GM21423 (cell line): ENCODE results near the gene SPZ1.
"Not testable (repeated sequence)": the region's sequence is repeated elsewhere in the genome, so short reads cannot be mapped to it uniquely, and the experiment has no call there.

Experiments
- ATAC-seq: cut with Tn5 transposase; IDR thresholded peaks from one replicate; pipeline ENCODE4 v1.9.1; 2021; ENCODE audit warnings: mild to moderate bottlenecking, moderate library complexity; ENCODE audit not compliant: unreplicated experiment

Gene SPZ1, protein sequence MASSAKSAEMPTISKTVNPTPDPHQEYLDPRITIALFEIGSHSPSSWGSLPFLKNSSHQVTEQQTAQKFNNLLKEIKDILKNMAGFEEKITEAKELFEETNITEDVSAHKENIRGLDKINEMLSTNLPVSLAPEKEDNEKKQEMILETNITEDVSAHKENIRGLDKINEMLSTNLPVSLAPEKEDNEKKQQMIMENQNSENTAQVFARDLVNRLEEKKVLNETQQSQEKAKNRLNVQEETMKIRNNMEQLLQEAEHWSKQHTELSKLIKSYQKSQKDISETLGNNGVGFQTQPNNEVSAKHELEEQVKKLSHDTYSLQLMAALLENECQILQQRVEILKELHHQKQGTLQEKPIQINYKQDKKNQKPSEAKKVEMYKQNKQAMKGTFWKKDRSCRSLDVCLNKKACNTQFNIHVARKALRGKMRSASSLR

DNA sequence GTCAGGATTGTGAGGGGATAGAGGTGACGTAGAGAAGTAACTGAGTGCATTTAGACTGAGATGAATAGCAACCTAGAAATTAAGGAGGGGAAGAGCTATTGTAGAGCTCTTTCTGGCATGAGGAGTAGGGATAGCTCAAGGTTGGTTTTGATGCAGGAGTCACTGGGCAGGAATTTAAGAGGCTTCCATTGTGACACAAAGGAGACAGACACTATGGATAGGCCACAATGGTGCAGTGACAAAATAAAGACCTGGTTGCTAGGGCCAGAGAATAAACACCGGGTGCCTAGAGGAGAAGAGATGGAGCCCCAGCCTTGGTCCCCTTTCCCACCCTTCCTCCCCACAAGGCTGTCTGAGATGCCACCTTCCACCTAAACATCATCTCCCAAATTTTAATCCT, at the start of gene SPZ1:
Gene SPZ1 (plus strand): TSS at position 301 of the 400 bp plus-strand sequence. CDS start 214 bp downstream, outside the sequence.
- ATAC-seq = no peak

DNA sequence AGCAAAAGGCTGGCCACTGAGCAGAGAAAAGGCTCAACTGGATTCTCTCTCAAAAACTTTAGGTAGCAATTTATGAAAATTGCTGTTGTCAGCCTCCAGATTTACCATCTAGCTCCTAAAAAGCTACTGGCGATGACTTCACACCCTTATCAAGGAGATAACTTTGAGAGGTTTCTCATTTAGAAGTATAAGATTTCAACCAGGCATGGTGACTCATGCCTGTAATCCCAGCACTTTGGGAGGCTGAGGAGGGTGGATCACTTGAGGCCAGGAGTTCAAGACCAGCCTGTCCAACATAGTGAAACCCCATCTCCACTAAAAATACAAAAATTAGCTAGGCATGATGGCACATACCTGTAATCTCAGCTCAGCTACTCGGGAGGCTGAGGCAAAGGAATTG, 49.3 kb upstream of the SPZ1 start:
- not testable (repeated sequence) for ATAC-seq

DNA sequence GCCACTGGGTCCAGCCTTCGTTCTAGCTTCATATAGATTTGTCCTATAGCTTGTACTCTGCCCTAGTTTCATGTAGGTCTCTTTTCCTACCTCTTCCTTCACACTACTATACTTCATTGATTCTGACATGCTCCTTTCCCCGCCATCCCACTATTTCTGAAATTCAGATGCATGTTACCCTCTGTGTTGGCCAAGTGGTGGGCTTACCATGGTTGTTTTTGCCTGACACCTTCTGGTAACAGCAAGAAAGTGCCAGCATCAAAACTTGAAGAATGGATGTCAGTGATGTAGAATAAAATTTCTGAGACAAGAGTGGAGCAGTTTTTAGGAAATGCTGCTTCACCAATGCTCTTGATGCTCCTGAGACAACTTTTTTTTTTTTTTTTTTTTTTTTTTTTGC, 44.5 kb upstream of the SPZ1 start:
- no peak for ATAC-seq

DNA sequence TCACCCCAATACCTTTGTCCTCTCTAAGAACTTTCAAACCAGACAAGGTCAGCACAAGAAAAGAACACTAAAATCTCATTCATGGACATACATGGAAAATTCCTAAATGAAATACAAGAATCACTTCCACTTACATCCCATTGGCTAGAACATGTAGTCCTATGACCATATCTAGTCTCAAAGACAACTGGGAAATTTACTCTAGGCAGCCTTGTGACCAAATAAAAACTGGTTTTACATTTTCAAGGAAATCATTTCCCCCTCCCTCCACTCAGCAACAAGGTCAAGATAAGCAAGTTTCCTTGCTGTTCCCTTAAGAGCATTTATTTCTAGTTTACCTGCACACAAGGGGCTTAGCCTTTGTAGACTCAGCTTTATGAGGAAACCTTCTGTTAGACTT, 43.6 kb upstream of the SPZ1 start:
- ATAC-seq = no peak

DNA sequence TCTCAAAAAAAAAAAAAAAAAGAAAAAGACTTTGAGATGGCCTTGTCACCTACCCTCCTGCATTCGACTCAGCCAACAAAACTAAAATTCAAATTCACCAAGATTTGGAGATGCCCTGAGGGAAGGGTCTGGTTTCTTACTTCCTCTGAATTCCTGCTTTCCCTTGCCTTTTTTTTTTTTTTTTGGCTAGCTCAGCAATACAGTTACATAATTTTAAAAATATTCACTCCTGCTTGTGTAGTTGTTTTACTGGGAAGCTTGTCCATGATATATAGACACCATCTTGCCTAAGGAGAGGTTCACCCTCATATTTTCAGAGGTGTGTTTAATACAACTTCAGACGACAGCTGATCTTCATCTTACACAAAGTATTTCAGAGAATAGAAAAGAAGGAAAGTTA, 42.6 kb upstream of the SPZ1 start:
- no peak for ATAC-seq

DNA sequence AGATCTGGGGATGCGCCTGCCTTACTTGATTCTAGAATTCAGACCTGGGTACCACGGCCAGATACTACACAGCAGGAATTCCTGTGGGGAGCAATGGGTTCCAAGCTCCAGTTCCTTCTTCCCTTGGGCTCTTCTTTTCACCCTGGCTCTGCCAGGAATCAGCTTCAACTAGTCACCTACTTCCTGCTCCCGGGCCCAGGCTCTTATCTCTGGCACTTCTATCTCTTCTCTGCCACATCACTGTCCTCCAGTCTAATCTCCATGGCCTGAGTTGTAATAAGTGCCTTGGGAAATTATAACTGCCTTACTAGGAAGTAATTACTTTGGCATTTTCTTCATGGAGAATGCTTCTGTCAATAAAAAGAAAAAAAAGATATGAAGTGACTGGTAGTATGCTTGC, 37.7 kb upstream of the SPZ1 start:
- ATAC-seq = no peak

DNA sequence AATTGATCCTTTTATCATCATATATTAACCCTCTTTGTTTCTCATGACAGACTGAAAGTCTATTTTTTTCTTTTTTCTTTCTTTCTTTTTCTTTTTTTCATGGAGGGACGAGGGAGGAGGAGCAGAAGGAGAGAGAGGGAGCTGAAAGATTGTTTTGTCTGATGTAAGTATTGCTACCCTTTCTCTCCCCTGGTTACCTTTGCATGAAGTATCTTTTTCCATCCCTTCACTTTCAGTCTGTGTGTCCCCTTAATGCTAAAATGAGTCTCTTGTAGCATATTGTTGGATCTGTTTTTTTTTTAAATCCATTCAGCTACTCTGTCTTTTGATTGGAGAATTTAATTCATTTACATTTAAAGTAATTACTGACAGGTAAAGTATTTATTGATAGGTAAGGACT, 36.4 kb upstream of the SPZ1 start:
- ATAC-seq = no peak

DNA sequence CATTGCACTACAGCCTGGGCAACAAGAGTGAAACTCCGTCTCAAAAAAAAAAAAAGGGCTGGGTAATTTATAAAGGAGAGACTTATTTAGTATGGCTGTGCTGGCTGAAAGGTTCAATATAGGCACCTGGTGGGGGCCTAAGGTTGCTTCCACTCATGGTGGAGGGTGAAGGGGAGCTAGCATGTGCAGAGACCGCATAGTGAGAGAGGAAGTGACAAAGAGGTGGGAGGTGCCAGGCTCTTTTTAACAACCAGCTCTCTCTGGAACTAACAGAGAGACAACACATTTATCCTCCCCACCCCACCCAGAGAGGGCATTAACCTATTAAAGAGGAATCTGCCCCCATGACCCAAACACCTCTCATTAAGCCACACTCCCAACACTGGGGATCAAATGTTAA, 35.1 kb upstream of the SPZ1 start:
- no peak for ATAC-seq

DNA sequence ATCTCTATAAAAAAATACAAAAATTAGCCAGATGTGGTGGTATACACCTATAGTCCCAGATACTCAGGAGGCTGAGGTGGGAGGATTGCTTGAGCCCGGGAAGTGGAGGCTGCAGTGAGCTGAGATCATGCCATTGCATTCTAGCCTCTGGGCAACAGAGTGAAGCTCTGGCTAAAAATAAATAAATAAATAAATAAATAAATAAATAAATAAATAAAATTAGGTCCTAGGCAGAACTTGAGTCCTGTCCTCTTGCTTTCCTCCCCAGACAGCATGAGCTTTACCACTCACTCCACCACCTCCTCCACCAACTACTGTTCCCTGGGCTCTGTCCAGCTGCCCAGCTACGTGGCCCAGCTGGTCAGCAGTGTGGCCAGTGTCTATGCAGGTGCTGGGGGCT, 31.6 kb upstream of the SPZ1 start:
- no peak for ATAC-seq

DNA sequence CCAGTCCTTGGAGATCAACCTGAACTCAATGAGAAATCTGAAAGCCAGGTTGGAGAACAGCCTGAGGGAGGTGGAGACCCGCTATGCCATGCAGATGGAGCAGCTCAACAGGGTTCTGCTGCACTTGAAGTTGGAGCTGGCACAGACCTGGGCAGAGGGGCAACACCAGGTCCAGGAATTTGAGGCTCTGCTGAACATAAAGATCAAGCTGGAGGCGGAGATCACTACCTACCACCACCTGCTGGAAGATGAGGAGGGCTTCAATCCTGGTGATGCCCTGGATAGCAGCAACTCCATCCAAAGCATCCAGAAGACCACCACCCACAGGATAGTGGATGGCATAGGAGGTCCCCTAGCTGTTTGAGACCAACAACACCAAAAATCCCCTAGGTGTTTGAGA, 30.5 kb upstream of the SPZ1 start:
- ATAC-seq = no peak

DNA sequence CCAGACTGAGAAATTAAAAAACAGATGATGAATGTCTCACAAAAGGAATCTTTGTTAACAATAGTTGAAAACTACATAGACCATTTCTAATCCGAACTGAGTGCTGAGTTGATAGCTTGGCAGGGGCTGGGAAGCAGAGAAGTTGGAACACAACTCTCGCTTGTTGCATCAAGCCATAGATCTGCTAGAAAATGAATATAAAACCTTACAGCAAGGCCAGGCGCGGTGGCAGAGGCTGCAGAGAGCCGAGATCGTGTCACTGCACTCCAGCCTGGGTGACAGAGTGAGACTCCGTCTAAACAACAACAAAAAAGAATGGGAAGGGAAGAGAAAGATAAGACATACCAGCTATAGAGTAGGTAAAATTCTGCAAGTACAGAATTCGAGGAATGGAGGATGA, 28.0 kb upstream of the SPZ1 start:
- ATAC-seq = no peak

DNA sequence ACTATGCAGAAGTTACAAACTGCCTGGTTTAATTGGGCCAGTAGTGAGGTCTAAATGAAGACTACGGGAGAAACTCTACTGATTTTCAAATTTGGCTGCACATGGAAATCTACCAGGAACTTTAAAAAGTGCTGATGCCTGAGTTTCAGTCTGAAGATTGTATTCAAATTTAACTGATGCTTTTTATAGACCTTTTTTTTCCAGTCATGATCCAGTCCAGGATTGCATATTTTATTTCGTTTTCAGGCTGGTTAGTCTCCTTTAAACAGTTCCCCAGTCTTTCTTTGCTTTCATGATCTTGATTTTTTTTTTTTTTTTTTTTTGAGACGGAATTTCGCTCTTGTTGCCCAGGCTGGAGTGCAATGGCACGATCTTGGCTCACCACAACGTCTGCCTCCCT, 23.7 kb upstream of the SPZ1 start:
- ATAC-seq = no peak

DNA sequence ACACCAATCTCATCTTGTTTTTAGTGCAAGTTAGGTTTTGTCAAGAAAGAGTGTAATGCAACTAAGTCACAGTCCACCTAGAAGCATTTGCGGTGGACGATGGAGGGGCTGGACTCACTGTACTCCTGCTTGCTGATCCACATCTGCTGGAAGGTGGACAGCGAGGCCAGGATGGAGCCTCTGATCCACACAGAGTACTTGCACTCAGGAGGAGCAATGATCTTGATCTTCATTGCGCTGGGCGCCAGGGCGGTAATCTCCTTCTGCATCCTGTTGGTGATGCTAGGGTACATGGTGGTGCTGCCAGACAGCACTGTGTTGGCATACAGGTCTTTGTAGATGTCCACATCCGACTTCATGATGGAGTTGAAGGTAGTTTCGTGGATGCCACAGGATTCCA, 20.2 kb upstream of the SPZ1 start:
- ATAC-seq = no peak

DNA sequence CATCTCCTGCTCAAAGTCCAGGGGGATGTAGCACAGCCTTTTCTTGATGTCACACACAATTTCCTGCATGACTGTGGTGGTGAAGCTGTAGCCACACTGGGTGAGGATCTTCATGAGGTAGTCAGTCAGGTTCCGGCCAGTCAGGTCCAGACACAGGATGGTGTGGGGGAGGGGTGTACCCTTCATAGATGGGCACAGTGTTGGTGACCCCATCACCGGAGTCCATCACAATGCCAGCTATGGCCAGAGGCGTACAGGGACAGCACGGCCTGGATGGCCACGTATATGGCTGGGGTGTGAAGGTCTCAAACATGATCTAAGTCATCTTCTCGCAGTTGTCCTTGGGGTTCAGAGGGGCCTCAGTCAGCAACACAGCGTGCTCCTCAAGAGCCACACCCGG, 19.7 kb upstream of the SPZ1 start:
- ATAC-seq = no peak

DNA sequence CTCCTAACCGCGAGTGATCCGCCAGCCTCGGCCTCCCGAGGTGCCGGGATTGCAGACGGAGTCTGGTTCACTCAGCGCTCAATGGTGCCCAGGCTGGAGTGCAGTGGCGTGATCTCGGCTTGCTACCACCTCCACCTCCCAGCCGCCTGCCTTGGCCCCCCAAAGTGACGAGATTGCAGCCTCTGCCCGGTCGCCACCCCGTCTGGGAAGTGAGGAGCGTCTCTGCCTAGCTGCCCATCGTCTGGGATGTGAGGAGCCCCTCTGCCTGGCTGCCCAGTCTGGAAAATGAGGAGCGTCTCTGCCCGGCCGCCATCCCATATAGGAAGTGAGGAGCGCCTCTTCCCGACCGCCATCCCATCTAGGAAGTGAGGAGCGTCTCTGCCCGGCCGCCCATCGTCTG, 19.0 kb upstream of the SPZ1 start:
- not testable (repeated sequence) for ATAC-seq

DNA sequence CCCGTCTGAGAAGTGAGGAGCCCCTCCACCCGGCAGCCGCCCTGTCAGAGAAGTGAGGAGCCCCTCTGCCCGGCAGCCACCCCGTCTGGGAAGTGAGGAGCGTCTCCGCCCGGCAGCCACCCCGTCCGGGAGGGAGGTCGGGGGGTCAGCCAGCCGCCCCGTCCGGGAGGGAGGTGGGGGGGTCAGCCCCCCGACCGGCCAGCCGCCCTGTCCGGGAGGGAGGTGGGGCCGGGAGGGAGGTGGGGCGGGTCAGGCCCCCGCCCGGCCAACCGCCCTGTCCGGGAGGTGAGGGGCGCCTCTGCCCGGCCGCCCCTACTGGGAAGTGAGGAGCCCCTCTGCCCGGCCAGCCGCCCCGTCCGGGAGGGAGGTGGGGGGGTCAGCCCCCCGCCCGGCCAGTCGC, 18.5 kb upstream of the SPZ1 start:
- ATAC-seq = not testable (repeated sequence)

DNA sequence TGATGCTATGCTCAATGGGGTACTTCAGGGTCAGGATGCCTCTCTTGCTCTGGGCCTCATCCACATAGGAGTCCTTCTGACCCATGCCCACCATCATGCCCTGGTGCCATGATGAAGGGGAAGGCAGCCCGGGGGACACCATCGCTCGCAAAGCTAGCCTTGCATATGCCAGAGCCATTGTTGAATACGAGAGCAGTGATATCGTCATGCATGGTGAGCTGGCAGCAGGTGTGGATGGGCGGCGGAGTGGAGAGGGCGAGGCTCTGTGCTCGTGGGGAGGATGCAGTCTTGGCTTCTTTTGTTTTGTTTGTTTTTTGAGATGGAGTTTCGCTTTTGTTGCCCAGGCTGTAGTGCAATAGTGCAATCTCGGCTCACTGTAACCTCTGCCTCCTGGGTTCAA, 17.2 kb upstream of the SPZ1 start:
- ATAC-seq = no peak

DNA sequence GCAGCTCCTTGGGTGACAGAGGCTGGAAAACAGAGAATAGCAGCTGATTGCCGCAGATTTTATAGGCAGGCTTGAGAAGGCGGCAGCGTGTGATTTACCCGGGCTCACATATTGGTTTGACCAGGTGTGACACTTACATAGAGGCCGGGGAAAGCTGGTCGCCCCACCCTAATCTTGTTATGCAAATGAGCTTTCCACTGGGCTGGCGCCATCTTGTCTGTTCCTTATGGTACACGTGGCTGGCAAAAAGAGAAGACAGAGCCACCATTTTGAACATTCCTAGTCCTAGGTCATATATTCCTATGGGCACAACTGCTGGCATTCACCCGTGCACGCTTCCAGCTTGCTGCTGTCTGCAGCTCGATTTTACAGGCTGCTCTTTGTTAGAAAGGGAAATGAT, 11.3 kb upstream of the SPZ1 start:
- no peak for ATAC-seq

DNA sequence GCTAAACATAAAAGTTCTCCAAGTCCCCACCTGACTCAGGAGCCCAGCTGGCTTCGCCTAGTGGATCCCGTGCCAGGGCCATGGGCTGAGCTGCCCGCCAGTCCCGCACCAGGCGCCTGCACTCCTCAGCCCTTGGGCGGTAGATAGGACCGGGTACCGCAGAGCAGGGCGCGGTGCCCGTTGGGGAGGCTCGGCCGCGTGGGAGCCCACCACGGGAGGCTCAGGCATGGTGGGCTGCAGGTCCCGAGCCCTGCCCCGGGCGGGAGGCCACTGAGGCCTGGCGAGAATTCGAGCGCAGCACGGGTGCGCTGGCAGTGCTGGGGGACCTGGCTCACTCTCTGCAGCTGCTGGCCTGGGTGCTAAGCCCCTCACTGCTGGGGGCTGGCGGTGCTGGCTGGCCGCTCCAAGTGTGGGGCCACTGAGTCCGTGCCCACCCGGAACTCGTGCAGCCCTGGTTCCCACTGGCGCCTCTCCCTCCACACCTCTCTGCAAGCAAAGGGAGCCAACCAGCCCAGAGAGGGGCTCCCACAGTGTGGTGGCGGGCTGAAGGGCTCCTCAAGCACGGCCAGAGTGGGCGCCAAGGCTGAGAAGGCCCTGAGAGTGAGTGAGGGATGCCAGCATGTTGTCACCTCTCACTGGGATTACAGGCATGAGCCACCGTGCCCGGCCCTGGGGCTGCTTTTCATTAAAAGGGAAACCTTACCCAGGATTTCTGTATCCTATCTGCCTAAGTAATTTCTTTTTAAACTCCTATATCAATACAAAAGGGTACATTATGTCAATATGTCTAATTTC, 9.7 kb upstream of the SPZ1 start:
- ATAC-seq = no peak

DNA sequence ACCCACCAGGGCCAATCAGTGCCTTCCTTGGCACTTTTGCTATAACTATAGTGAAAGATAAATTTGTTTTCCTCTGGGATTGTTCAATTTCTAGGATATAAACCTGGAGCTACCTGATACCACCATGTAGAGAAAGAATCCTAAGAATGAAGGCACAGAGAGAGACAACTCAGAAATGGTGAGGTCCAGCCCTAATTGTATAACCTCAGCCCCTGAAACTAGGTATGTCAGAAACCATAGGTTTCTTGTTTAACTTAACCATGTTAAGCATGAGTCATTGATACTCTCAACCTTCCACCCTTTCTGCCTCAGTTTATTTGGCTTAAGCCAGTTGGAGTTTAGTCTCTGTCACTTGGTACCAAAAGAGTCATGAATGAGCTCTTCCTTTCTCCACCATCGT, 4.6 kb upstream of the SPZ1 start:
- ATAC-seq = no peak

DNA sequence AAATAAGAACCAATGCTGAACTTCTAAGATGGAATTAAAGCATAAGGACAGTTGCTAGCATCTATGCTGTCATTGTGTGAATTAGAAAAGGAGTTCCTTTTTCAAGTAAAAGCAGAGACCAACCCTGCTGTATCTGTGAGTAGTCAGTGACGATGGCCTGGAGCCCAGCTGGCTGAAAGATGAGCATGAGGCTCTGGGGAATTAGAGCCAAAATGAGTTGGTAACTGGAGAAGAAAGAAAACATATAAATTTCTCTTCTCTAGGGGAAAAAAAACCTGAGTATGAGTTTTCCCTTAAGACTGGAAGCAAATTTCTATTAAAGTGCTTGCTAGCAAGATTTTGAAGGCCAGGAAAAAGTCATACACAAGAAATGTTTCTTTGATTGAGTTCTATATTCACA, 1.6 kb upstream of the SPZ1 start:
- no peak for ATAC-seq

DNA sequence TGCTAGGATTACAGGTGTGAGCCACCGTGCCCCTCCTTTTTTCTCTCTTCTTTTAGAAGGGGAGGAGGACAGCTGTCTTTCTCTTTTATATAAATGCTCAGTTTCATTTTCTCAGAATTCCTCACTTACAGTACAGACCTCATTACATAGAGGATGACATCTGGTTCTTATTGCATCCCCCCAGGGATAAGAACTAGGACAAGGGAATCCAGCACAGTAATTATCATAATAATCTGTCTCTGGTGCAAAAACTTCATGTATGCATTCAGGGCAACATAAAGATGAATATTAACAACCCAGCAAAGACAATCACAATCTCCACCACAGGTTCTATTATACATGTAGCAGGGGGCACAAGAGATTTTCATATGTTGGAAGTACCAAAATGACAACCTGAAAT, 5.1 kb downstream of the SPZ1 start:
- no peak for ATAC-seq
